ENCODE data around the gene ELP5.

The ELP5 gene, protein sequence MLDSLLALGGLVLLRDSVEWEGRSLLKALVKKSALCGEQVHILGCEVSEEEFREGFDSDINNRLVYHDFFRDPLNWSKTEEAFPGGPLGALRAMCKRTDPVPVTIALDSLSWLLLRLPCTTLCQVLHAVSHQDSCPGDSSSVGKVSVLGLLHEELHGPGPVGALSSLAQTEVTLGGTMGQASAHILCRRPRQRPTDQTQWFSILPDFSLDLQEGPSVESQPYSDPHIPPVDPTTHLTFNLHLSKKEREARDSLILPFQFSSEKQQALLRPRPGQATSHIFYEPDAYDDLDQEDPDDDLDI

DNA sequence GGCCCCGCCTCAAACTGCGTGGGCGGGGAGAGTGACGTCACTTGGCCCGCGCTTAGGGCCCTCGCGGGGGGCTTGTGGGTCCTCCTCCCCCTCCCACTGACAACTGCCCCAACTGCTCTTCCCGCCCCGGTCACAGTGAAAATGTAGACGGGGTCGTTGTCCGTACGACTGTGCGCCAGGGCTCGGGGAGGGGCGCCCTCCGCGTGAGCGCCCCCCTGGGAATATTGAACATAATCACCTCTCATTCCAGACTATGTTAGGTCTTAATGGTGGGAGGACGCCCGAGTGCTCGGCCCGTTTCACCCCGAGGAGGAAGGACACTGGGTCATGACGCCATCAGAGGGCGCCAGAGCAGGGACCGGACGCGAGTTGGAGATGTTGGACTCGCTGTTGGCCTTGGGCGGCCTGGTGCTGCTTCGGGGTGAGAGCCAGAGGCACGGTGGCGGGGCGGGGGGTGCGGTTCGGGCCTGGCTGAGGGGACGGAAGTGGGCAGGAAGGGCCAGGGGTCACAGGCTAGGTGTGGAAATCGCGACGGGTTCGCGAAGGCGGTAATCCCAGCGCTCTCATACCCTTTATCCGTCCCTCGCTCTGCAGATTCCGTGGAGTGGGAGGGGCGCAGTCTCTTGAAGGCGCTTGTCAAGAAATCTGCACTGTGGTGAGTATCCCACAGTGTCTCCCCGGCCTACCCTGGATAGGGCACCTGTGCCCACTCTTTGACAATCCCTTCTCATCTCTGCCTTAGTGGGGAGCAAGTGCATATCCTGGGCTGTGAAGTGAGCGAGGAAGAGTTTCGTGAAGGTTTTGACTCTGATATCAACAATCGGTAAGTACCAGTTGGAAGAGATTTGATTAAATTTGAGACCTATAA lies at the start of gene ELP5:
ELP5 (plus strand) TSS at position 40 of the 868 bp plus-strand sequence; CDS start at position 376, 336 bp downstream.
- no peak for DNase-seq (ENCODE audit: low read depth)

DNA sequence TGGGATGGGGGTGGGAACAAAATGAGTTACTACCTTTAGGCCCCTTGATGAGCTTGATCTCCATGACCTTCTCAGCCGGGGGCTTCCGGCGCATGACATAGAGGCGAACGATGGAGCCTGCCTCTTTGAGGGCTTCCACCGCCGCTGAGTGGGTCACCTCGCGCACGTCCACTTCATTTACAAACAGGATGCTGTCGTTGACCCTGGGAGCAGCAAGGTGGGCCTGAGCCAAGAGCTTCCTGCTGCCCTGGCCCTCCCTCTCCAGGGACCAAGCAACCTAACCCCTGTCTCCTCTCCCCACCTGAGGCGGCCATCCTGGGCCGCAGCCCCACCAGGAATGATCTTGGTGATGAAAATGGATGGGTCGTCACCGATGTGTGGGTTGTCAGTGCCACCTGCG lies 48.6 kb upstream of the ELP5 start:
- DNase-seq (ENCODE audit: low read depth): no peak

DNA sequence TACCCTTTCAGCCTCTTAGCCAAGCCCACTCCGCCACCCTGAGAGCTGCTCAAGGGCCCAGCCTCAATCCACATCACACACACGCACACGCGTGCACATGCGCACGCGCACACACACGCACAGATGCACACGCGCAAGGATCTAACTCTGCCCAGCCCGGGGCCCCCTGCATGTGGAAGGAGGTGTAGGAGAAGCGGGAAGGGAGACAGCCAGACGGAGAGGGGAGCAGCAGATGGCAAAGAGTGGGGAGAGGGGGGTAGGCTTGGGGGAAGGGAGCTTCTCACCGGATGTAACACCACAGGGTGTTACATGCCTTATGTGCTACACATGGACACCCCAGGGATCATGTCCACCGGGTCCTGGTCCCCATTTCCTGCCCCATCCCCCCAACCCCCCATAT lies 47.7 kb upstream of the ELP5 start:
- DNase-seq (ENCODE audit: low read depth): no peak

DNA sequence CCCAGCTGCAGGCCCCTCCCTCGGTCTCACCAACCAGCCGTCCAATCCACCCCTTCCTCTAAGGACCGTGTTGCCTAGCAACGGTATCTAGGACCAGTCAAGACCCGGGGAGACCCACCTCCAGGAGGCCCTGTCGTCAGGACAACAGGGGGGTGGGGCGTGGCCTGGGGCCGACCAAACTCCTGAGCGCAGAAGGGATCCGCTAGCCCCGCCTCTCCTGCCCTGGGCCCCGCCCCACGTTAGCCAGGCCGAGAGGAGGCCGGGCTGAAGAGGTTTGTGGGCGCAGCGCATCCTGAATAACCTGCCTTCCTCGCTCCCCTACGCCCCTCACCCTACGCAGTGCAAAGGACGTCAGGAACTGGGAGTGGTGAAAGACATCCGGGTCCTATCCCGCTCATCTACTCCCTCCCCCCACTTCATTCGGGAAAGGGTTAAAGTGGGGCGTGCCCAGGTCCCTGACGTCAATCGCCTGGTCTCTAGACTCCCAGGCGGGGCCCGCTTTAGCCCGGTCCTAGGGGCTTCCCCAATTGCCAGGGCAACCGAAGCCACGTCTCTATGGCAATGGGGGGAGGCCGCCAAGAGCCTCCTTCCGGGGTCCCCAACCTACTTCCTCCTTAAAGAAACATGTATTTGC lies 47.1 kb upstream of the ELP5 start:
- no peak for DNase-seq (ENCODE audit: low read depth)

DNA sequence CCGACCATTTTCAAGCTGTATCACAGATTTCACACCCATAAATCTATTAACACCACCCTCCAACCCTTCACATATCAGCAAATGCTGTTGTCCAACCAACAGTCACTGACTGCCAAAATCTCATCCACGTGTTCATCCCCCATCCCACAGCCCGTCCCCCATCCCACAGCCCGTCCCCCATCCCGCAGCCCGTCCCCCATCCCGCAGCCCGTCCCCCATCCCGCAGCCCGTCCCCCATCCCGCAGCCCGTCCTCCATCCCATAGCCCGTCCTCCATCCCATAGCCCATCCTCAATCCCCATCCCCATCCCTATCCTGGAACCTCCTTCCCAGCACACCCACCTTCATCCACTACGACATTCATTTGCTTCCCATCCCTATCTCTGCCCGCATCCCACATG lies 46.5 kb upstream of the ELP5 start:
- DNase-seq (ENCODE audit: low read depth): no peak

DNA sequence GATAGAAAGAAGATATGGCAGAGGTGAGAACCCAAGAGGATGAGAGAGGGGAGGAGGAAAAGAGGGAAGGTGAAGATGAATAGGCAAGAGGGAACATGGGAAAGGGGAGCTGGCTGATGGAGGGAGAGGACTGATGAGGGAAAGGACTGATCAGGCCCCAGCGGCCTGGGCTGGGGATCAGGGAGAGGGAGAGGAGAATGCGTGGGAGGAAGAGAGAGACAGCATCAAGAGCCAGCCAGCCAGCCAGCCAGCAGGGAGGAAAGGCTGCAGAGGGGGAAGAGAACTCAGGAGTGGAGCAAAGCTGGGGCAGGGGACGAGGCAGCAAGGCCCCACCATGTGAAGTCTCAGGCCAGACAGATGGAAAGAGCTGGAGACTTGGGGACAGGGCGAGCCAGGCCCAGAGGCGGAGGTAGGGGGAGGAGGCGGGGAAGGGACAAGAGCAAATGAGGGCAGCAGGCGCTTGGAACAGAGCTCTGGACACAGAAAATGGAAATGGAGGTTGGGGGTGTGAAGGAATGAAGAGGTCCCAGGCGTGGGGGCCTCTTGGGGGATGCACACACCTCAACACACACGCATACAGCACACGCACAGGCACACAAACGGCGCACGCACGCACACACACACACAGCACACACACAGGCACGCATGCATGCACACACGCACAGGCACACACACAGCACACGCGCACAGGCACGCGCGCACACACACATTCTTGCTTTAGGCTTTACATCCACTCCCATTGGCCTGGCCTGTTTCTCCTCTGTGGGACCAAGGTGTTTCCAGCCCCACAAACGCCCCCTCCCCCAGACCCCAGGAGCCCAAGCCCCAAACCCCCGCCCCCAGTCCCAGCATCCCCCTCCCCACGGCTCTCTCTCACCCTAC lies 44.7 kb upstream of the ELP5 start:
- DNase-seq (ENCODE audit: low read depth): no peak

DNA sequence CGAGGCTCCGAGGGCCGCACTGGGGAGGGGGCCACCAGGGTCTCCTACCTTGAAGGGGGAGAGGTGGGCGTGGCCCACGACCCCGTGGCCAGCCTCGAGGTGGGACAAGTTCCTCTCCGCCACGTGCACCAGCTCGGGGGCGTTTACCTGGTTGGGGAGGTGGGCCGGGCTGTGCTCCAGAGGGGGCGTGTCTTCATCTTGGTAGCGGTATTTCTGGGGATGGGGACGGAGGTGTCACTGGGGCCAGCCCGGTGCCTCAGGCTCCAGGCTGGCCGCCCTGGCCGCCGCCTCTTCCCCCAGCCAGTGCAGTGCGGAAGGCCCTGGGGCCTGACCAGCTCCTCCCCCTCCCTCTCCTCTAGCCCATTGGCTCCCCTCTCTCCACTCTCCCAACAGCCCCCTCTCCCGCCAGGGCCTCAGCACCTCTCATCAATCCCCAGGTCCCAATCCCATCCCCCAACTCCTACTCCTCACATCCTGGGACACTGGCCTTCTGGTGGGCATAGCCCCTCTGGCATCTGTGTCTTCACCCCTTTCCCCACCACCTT lies 43.9 kb upstream of the ELP5 start:
- no peak for DNase-seq (ENCODE audit: low read depth)

DNA sequence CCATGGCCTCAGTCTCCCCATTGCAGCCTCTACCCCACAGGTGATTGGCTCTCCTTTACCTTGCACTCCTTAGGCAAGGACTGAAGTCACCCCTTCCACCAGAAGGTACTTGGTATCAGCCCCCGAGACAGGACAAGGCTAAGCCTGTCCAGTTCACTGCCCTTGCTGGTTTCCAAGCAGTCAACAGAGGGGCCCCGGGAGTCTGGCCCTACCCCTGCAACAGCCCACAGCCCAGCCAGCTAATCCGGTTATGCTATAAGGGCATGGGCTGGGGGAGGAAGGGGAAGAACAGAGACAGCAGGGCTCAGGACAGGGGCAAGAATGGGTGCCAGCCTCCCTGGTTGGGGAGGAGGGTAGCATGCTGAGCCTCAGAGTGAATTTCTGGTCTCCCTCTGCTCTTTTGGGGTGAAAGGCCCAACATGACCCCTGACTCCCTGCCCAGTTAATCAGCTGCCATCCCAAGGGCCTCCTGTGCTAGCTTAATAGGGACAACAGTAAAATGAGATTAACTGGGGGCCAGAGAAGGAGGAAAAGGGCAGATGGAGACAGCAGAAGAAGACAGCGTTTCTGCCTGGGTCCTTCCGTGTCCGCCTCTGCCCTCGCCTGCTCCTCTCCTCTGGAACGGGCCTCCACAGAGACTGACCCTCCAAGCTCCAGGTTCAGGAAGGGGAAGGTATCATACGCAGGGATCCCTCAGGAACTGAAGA lies 43.1 kb upstream of the ELP5 start:
- no peak for DNase-seq (ENCODE audit: low read depth)

DNA sequence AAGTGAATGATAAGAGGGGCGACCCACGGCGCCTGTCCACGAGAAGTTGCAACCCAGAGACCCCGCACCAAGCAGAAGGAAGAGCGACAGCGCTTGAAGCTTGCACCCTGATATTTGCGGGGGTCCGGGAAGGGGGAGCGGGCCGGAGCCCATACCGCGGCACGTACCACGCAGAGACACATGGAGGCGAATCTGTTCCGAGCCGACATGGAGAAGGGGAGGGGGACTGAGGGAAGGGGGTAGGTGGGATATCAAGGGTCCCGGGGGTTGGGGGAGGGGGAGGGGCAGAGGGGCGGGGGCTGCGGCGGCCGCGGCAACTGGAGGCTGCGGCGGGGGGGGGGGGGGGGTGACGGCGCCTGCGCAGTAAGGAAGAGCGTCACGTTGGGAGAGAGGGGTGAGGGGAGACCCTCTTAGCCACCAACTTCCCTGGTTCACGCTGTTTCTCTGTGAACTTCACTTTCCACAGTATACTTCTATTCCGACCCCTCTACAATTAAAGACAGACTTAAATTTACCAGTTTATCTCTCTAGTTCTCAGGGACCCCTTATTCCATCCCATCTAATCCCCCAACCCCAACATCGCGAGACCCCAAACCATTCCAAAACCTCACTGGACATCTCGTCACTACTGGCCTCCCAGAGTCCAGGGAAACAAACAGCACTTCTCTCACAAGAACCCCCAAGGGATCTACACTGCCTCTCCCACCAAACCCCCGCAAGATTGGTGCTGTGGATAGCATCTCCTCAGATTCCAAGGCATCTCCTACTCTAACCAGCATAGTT lies 40.3 kb upstream of the ELP5 start:
- no peak for DNase-seq (ENCODE audit: low read depth)

DNA sequence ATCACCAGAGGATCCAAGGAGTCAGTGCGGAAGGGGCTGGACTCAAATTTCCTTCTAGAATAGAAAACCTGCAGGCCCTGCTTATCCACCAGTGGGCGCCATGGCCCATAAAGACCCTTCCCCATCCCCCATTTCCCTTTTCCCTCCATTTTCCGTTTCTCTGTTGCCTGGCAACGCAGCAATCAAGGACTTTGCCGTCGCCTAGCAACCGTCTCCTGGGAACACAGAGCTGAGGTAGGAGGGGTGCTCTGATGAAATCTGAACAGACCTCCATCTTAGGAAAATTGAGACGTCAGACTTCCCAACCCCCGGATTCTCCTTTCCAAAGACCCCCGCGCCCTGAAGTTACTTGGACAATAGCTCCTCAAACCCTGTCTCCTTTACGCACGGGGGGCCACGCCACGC lies 38.1 kb upstream of the ELP5 start:
- DNase-seq (ENCODE audit: low read depth): no peak

DNA sequence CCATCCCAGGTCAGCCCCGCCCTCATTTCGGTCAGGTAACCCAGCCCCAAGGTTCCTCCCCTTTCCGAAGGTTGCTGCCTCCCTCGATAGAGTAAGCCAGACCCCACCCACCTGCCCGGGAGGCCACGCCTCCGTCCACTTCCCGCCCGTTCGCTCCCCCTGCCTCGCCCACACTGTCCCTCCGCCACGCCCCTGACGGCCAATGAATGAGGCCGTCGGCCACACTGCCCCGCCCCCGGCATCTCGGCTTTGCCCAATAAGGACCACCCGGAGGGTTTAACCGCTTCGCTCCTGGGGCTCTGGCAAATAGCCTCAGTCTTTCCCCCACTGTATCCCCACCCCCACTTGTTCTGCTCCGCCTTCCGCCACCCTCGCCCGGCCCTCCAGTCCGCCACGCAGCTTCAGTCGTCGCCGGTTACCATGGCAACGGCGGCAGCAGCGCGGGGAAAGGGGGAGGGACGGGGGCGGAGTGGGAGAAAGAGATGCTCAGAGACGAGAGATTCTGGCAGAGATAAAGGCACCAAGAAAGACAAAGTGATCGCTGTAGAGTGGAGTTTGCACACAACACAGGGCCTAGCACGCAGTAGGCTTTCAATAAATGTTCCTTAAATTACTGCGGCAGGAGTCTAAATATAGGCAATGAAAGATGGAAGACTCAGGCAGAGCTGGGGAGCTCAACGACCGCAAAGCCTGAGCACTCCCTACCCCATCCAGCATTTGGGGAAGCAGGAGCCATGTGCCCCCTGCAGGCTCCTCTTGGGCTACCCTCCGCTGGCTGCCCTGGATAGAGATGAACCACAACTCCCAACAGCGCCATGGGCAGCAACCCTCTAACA lies 37.5 kb upstream of the ELP5 start:
- DNase-seq (ENCODE audit: low read depth): peak; percentile 80

DNA sequence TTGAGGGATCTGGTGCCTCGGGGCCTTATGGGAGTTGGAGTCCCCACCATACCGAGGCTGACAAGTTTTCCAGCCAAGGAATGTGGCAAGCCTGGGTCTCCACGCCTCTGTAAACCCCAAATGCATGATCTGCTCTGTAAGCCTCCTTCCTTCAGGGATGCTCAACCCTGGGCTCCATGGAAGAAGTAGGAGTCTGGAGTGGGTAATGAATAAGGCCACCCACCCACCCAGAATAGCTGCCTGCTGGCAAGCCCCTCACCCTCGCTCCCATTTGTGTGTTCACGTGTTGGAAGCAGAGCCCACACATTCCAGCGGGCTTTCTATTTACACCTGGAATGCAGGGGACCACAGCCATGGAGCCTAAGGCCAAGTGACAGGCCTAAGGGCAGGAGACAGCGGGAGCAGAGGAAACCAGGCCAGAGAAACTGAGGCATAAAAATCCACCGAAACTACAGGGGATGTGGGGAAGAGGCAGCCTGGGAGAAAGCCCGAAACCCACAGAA lies 36.8 kb upstream of the ELP5 start:
- DNase-seq (ENCODE audit: low read depth): no peak

DNA sequence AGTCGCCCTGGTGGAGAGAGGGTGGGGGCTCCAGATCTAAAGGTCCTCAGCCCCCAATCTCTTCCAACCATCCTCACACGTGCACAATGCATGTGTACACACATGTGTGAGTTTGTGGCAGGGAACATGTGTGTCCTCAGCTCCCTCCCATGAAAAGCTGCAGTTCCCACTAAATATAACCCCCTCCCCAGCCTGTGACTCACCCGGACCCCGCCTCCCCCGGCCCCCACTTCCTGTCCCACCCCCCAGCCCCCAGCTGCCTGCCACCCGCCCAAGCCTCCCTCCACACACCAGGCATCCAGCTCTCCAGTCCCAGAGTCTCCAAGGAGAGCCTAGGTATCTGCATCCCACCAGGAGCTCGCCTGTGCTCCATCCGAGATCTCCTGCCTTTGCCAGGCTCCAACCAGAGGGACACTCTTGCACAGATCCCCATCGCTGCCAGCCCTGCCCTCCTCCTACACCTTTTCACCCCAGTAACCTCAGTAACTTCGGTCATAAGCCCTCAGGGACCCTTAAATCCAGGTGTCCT lies 36.3 kb upstream of the ELP5 start:
- no peak for DNase-seq (ENCODE audit: low read depth)

DNA sequence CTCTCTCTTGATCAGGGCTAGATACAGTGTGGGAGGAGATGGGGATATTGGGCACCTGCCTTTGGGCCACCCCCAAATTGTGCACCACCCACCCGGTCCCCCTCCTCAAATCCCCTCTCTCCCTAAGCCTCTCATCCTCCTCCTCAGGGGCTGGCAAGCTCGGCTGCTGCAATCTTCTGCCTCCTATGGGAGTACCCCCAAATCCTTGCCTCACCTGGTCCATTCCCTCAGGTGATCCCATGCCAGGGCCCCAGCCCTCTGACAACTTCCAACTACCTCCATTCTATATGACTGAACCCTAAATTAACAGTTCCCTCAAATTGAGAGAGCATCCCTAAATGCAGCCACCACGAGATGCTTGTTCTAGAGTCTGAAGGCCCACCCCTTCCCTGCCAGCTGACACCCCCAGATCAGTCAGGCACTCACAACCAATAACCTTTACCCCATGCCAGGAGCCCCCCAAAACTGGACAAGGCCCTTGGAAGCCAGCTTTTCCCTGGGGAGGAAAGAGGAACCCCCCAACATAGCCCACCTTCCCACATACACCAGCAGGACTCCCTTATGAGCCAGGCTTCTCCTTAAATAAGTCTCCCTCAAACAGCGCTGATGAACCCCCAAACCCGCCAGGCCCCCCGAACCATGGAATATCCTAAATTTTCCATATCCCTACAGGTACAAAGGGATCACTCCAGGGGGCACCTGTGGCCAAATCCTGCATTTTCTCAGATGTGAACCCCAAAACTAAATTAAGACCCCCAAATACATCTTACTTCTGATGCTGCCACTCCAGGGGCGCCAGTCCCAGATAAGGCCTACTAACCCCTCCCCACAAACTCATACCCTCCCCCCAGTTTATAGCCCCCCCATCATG lies 35.5 kb upstream of the ELP5 start:
- no peak for DNase-seq (ENCODE audit: low read depth)

DNA sequence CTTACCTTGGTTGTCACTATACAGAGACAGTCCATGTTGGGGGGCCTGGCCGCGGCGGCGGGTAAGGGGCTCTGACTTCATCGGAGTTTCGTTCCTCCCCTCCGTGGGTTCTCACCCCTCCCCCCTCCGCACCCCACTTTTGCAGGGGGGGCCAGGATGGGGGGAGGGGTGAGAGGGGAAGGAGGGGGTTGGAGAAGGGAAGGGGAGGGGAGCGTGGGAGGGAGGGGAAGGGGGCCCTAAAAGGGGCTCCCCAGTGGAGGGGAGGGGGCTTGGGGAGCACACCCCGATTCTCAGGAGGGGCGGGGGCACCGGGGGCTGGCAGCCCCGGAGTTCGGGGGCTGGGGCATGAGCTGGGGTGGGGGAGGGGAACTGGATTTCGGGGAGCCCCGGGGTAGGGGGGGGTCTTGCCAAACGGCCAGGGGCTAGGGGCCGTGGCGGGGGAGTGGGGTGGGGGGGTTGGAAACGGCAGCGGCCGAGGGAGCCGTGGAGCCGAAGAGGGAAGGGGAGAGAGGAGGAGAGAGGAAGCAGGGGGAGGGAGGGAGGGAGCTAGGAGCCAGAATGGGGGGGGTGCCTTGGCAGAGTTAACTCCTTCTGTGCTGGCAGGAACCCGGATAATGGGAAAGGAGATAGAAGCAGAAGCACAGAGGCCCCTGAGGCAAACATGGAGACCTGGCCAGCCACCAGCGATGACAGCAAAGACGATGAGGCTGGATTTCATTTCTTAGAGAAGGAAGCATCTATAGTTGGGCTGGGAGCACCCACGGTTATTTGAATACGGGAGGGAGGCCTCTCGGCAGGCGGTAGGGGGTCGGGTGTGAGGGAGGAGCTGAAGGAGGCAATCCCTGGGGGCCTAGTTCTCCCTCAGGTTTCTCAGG lies 34.7 kb upstream of the ELP5 start:
- DNase-seq (ENCODE audit: low read depth): no peak

DNA sequence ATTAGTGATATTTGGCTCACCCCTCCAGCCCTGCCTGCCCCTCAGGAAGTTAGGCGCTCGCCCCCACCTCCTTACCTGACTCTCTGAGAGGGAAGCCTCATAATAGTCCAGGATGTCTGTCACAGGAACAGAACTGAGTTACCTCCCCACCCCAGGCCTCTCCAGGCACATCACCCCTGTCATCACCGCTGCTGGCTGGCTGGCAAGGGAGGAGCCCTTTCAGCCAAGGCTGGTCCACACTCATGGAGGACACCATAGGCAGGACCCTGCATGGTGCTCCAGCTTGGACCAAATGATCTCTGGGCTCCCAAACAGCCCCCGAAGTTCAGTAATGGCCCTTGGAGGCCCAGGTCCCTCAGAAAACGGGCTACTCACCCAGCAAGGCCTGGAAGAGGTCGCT lies 33.8 kb upstream of the ELP5 start:
- DNase-seq (ENCODE audit: low read depth): no peak

DNA sequence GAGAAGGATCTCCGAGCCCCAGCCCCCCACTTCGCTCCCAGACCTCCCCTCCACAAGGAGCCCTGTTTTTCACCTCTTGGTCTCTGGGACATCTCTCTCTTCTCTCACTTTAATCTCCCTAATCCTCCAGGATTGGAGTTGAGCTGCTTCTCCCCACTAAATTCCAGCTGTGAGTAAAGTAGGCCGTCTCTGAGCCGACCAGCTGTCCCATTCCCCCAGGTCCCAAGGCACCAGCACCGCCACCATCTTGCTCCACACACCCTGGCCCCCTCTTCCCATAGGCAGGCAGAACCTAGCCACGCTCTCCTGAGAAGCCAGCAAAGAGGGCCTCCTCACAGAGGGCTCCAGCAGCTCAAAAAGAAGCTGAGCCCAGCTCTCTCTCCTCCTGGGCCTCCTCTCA lies 33.3 kb upstream of the ELP5 start:
- DNase-seq (ENCODE audit: low read depth): no peak

Data from GM04503 (cell line).